T-helper 17 cell (primary cell): Measurements from ENCODE around the gene ATG14. TPM values are rescaled to one million over a fixed set of nuclear protein-coding genes. Genes with fewer than 3 reads are reported as not detected.
A peak's percentile ranks its signal among the peaks of the same experiment; 100 is the strongest.
"Not testable (repeated sequence)": the region's sequence is repeated elsewhere in the genome, so short reads cannot be mapped to it uniquely, and the experiment has no call there.

Experiments
- ATAC-seq: fragments of 150-1000 bp; cut with Tn5 transposase; 2 replicates; pipeline ENCODE4 v1.10.0; 2021; ENCODE audit warnings: mild to moderate bottlenecking, moderate library complexity
- DNase-seq, 3 donors: peaks; one replicate each; pipeline versions ENCODE4 v3.0.0 to v3.0.0-alpha.2; 2020 to 2021
- H3K9me3 ChIP-seq: one replicate; pipeline ENCODE4 v1.7.0; 2013; ENCODE audit warnings: low read length, mild to moderate bottlenecking; ENCODE audit not compliant: control insufficient read depth, poor library complexity, severe bottlenecking
- H3K27ac Mint-ChIP-seq: one replicate; pipeline ENCODE4 v1.8.0; 2022; ENCODE audit warnings: mild to moderate bottlenecking, moderate library complexity, mixed read lengths
- H3K27me3 Mint-ChIP-seq: one replicate; pipeline ENCODE4 v1.8.0; 2022; ENCODE audit warnings: mixed read lengths
- H3K36me3 Mint-ChIP-seq: one replicate; pipeline ENCODE4 v1.8.0; 2022; ENCODE audit warnings: low read depth, mixed read lengths
- H3K4me1 Mint-ChIP-seq: one replicate; pipeline ENCODE4 v1.8.0; 2022; ENCODE audit warnings: mild to moderate bottlenecking, mixed read lengths
- H3K4me3 Mint-ChIP-seq: one replicate; pipeline ENCODE4 v1.8.0; 2022; ENCODE audit warnings: mild to moderate bottlenecking, moderate library complexity, mixed read lengths
- total RNA-seq, 4 donors: library from RNA in 2 of 4; stranded (reverse) in 2 of 4; gene quantifications; one replicate each; pipeline ENCODE4 v1.2.3 and lab custom pipeline; 2022 to 2026

Gene ATG14
- total RNA-seq, 2 donors from 2014 or later, result 16.3 to 21.7 TPM

- peaks cover 2% of the 10 kb centered on the region for H3K36me3 Mint-ChIP-seq
- DNase-seq (no peak), ATAC-seq (no peak)
- no peaks in the 10 kb centered on the region for H3K27me3 Mint-ChIP-seq
- no peak overlapping the region for H3K27ac Mint-ChIP-seq
- H3K4me1 Mint-ChIP-seq, result peaks cover 7% of the 10 kb centered on the region
- no peak overlapping the region for H3K4me3 Mint-ChIP-seq
- H3K9me3 ChIP-seq, result no peaks in the 10 kb centered on the region
Measured at GRCh38 chr14:55425091-55425490, 13.5 kb upstream of the ATG14 start.

DNA sequence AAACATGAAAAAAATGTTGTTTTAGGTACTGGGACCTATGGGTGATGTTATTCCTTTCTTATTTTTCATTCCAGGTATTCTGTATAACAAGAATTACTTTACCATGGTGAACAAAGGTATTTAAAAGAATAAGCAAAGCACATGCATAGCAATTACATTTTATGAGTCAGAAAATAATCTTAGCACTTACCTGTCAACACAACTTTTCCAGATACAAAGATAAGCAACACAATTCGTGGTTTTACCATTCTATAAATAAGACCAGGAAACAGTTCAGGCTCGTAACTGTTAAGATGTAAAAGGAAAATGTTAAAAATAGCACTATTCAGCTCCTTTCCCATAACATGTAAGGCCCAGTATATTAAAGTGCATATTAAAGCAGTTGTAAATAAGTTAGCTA, 12.3 kb upstream of the ATG14 start:
- H3K4me3 Mint-ChIP-seq, result no peak overlapping the region
- H3K4me1 Mint-ChIP-seq, result peaks cover 4% of the 10 kb centered on the region
- peaks cover 2% of the 10 kb centered on the region for H3K36me3 Mint-ChIP-seq
- no peak for ATAC-seq
- DNase-seq, result no peak
- H3K27ac Mint-ChIP-seq, result no peak overlapping the region
- H3K27me3 Mint-ChIP-seq, result no peaks in the 10 kb centered on the region
- no peaks in the 10 kb centered on the region for H3K9me3 ChIP-seq

- H3K4me1 Mint-ChIP-seq, H3K36me3 Mint-ChIP-seq, H3K4me3 Mint-ChIP-seq, H3K27ac Mint-ChIP-seq, H3K9me3 ChIP-seq, H3K27me3 Mint-ChIP-seq, DNase-seq, ATAC-seq: not testable (repeated sequence)
Measured at GRCh38 chr14:55422338-55422737, 10.7 kb upstream of the ATG14 start.

GRCh38 chr14:55419663-55420062, 8.0 kb upstream of the ATG14 start:
- no peaks in the 10 kb centered on the region for H3K9me3 ChIP-seq
- DNase-seq (no peak), ATAC-seq (no peak)
- Mint-ChIP-seq H3K27ac (no peak overlapping the region), H3K4me1 (no peaks in the 10 kb centered on the region), H3K4me3 (no peak overlapping the region), H3K36me3 (peaks cover 2% of the 10 kb centered on the region), H3K27me3 (peaks cover 6% of the 10 kb centered on the region)

- Mint-ChIP-seq H3K27me3 (peaks cover 6% of the 10 kb centered on the region), H3K4me3 (no peak overlapping the region), H3K4me1 (no peaks in the 10 kb centered on the region), H3K27ac (no peak overlapping the region), H3K36me3 (peaks cover 2% of the 10 kb centered on the region)
- ATAC-seq (no peak), DNase-seq (no peak)
- no peaks in the 10 kb centered on the region for H3K9me3 ChIP-seq
Measured at GRCh38 chr14:55418411-55418810, 6.8 kb upstream of the ATG14 start.

- H3K9me3 ChIP-seq, result no peaks in the 10 kb centered on the region
- H3K36me3 Mint-ChIP-seq, result peaks cover 2% of the 10 kb centered on the region
- no peak overlapping the region for H3K4me3 Mint-ChIP-seq
- no peak for ATAC-seq
- H3K27ac Mint-ChIP-seq, result no peak overlapping the region
- DNase-seq, result no peak
- peaks cover 6% of the 10 kb centered on the region for H3K27me3 Mint-ChIP-seq
- no peaks in the 10 kb centered on the region for H3K4me1 Mint-ChIP-seq
Measured at GRCh38 chr14:55417955-55418354, 6.3 kb upstream of the ATG14 start.

GRCh38 chr14:55416866-55417265, 5.2 kb upstream of the ATG14 start:
- H3K27ac Mint-ChIP-seq, result peak overlapping the region; percentile 45
- H3K4me3 Mint-ChIP-seq, result no peak overlapping the region
- no peaks in the 10 kb centered on the region for H3K9me3 ChIP-seq
- DNase-seq, result no peak
- no peaks in the 10 kb centered on the region for H3K36me3 Mint-ChIP-seq
- peaks cover 6% of the 10 kb centered on the region for H3K27me3 Mint-ChIP-seq
- H3K4me1 Mint-ChIP-seq, result peaks cover 6% of the 10 kb centered on the region
- peak; percentile 61 for ATAC-seq

GRCh38 chr14:55414551-55414950, 2.9 kb upstream of the ATG14 start:
- Mint-ChIP-seq H3K27ac (no peak overlapping the region), H3K4me1 (peaks cover 18% of the 10 kb centered on the region), H3K4me3 (no peak overlapping the region), H3K36me3 (no peaks in the 10 kb centered on the region), H3K27me3 (peaks cover 6% of the 10 kb centered on the region)
- DNase-seq, result no peak
- no peak for ATAC-seq
- H3K9me3 ChIP-seq, result no peaks in the 10 kb centered on the region

DNA sequence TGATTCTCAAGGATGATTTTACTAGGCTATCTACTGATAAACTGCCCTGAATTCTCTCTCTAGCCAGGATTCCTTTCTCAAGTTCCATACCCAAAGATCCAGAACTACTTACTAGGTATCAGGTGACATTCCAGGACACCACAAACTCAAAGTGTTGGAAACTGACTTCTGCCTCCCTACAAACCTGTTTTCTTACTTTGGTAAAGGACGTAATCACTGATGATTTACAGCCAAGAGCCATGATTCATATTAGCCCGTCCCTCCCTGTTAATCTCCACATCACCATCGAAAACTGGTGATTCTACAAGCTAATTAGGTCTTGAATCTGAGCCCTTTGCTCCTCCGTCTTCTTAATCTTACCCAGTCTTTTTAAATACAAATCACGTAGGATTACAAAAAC, 1.0 kb upstream of the ATG14 start:
- no peak for ATAC-seq
- peak overlapping the region; percentile 90 for H3K4me3 Mint-ChIP-seq

GRCh38 chr14:55410876-55411275, 754 bp downstream of the ATG14 start:
- H3K4me1 Mint-ChIP-seq, result peaks cover 32% of the 10 kb centered on the region
- peak overlapping the region; percentile 93 for H3K27ac Mint-ChIP-seq
- ATAC-seq, result no peak
- H3K36me3 Mint-ChIP-seq, result peaks cover 2% of the 10 kb centered on the region
- no peaks in the 10 kb centered on the region for H3K9me3 ChIP-seq
- H3K4me3 Mint-ChIP-seq, result peak overlapping the region; percentile 90
- no peak for DNase-seq
- H3K27me3 Mint-ChIP-seq, result peaks cover 6% of the 10 kb centered on the region

More for the DNA sequence above, 1.0 kb upstream of the ATG14 start:
- no peaks in the 10 kb centered on the region for H3K9me3 ChIP-seq
- no peak for DNase-seq
- peaks cover under 1% of the 10 kb centered on the region for H3K36me3 Mint-ChIP-seq
- peaks cover 29% of the 10 kb centered on the region for H3K4me1 Mint-ChIP-seq
- peak overlapping the region; percentile 93 for H3K27ac Mint-ChIP-seq
- peaks cover 6% of the 10 kb centered on the region for H3K27me3 Mint-ChIP-seq

DNA sequence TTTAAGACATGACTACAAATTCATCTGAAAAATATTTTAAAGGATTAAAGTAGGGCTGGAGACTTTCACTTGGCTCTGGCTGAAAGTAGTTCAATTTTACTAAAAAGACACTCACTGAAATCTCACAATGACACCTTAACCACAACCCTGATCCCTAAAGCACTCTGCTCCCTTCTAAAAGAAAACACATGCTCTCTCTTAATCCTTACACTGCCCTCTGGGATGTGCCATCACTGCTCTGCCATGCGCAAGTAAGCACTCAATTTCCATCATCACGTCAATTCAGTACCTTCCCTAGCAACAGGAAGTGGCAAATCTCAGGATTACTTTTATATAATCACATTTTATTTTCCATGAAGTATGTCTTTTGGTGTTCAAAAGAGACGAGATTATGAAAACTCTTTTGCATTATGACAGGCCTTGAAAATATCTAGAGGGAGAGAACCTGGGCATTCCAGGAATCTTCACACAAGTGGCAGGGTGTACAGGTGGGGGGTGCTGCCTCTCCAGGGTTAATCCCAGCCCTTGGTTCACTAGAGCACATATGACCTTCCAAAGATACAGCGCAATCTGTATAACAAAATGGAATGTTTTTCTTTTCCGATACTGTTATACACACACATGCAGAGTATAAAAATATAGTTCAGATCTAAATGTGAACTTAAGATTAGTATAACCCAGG, 7.3 kb downstream of the ATG14 start:
- Mint-ChIP-seq H3K4me3 (no peak overlapping the region), H3K4me1 (peaks cover 31% of the 10 kb centered on the region), H3K36me3 (peaks cover 2% of the 10 kb centered on the region), H3K27ac (no peak overlapping the region), H3K27me3 (no peaks in the 10 kb centered on the region)
- DNase-seq (no peak), ATAC-seq (no peak)
- no peaks in the 10 kb centered on the region for H3K9me3 ChIP-seq

- Mint-ChIP-seq H3K36me3 (no peaks in the 10 kb centered on the region), H3K4me1 (peaks cover 19% of the 10 kb centered on the region), H3K4me3 (no peak overlapping the region), H3K27ac (no peak overlapping the region), H3K27me3 (no peaks in the 10 kb centered on the region)
- no peaks in the 10 kb centered on the region for H3K9me3 ChIP-seq
- no peak for DNase-seq
- no peak for ATAC-seq
Measured at GRCh38 chr14:55401751-55402150, 9.9 kb downstream of the ATG14 start.

DNA sequence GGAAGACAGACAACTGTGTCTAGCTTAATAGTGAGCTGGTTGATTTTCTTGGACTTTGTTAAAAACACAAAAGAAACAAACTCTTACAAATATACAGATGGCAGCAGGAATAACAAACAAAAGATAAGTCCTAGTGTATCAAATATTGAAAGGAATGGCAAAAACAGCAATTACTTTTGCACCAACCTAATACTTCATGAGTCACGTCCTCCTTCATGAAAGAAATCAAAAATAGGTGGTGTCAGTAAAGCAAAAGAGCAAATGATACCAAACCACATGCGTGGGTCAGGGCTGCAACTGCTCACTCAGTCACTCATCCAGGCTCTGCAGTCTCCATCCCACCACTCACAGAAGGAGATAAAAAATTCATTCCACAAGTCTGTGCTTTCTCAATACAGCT, 11.8 kb downstream of the ATG14 start:
- Mint-ChIP-seq H3K27ac (no peak overlapping the region), H3K4me3 (no peak overlapping the region), H3K27me3 (no peaks in the 10 kb centered on the region), H3K4me1 (peaks cover 18% of the 10 kb centered on the region), H3K36me3 (peaks cover 8% of the 10 kb centered on the region)
- no peak for ATAC-seq
- H3K9me3 ChIP-seq, result no peaks in the 10 kb centered on the region
- no peak for DNase-seq

DNA sequence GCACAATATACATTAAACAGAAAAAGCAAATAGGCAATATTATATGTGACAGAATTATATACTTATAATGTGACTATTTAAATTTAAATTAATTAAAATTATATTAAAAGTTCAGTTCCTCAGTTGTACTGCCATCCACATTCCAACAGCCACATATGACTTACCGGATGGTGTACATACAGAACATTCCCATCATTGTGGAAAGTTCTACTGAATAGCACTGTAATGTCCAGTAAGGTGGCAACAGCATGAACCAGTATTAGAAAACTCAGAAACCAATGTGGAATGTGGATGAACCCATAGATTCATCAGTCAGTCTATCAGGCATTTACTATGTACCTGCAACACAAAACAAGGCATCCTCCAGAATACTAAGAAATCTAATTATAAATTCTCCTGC, 12.4 kb downstream of the ATG14 start:
- H3K36me3 Mint-ChIP-seq, result peaks cover 8% of the 10 kb centered on the region

More for the DNA sequence above, 12.4 kb downstream of the ATG14 start:
- H3K27me3 Mint-ChIP-seq, result no peaks in the 10 kb centered on the region
- DNase-seq (no peak), ATAC-seq (no peak)
- no peak overlapping the region for H3K4me3 Mint-ChIP-seq
- H3K9me3 ChIP-seq, result no peaks in the 10 kb centered on the region
- no peak overlapping the region for H3K27ac Mint-ChIP-seq
- peaks cover 13% of the 10 kb centered on the region for H3K4me1 Mint-ChIP-seq
